Measurements from ENCODE around the gene ASTN2.

DNA sequence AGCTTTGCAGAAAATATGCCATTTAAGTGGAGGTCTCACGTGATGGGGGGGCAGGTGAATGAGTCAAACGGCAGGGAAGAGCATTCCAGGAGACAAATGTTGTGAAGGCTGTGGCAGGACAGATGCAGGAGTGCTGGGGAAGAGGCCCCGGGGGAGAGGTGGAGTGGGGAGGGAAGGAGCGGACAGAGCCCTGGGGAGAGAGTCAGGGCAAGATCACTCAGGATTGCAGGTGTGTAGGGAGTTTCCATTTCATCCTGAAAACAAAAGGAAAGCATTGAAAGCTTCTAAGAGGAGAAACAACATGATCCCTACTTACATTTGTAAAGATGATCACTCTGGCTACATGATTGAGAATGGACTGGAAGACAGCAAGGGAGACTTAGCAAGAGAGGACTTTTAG lies 323.3 kb downstream of the ASTN2 start:
- TF ChIP-seq SUZ12 (IDR thresholded peaks at IDR 0.05; ENCODE audit: extremely low read depth, insufficient read depth, insufficient read length) (no peak), ZNF274 (IDR thresholded peaks at IDR 0.05; ENCODE audit: low read depth, low read length) (no peak)

Data from NT2/D1 (cell line).